ENCODE data around the gene EIF4G1.

Gene EIF4G1

DNA sequence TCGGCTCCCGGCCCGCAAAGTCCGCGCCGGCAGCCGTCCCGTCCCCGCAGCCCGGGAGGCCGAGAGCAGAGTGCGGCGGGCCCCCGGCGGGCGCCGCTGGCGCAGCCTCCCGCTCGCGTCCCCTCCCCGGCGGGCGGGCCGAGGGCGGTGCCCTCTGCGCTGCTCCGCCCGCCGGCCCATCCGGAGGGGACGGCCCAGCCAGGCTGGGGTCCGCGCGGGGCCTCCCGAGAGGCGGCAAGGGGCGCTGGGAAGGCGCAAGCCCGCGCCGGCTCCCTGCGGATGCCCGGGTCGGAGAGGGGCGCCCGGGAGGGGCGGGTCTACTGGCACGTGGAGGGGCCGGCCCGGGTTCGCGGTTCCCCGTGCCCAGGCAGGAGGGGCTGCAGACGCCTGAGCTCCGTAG, 47.1 kb downstream of the EIF4G1 start, which contains the start of the genes CLCN2 and POLR2H:
Gene CLCN2 (minus strand): TSS at position 74 of the 400 bp plus-strand sequence. CDS start 126 bp downstream, outside the sequence.
Gene POLR2H (plus strand): TSS at position 179 of the 400 bp plus-strand sequence. CDS start 1,783 bp downstream, outside the sequence.
- DNase-seq (ENCODE audit: low spot score), result peak; percentile 71
- Histone ChIP-seq H3K9ac (ENCODE audit: low read depth, low read length, poor library complexity) (peak within 1 kb of the TSS; percentile 99), H3K4ac (ENCODE audit: low read length) (peak within 1 kb of the TSS; percentile 98)

DNA sequence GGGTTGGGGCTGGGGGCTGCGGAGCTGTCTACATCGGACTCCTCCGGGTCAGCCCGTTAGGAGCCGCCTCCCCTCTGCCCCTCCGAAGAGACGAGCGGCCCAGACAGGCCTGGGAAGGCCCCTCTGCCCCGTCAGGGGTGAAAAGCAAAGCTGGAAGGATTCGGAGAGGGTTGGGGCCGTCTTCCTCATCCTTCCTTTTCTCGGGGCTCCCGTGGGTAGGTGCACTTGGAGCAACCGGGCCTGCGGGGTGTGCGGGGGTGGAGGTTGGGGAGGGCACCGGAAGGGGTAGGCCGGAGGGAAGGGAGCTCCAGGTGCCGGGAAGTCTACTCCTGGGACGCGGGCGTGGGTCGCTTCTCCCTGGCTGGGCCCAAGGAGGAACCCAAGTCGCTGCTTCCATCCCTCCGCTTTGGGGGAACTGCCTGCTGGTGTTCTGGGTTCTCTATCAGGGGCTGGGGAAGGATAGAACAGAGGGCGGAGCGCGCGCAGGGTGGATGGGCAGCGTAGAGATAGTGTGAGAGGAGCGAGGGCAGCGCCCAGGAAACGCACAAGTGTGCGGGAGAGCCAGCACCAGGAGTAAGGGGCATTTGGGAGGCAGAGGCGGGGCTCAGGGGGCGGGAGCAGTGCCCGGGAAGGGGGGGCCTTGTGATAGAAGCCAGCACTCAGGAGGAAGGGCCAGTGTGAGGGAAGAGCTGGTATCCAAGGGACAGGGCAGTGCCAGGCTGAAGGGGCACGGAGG, 47.7 kb downstream of the EIF4G1 start:
- peak overlapping the region; percentile 99 for H3K27ac ChIP-seq (replicated peaks; ENCODE audit: low read length)
- no CpG with 5 or more reads among the region's 38 CpGs for WGBS, 2 donors (ENCODE audit: extremely low coverage in 2 of 2, insufficient read length in 2 of 2, insufficient replicate concordance in 1 of 2)
- DNase-seq (ENCODE audit: low spot score), result no peak
- peaks cover 34 to 52% of the 10 kb centered on the region in 2 donors for H3K36me3 ChIP-seq (replicated peaks in 1 of 2; ENCODE audit: control insufficient read depth in 2 of 2, insufficient read depth in 2 of 2, low read length in 2 of 2)
- peak overlapping the region; percentile 87 for H3K14ac ChIP-seq (ENCODE audit: low read length)
- peak overlapping the region; percentile 98 for H2BK5ac ChIP-seq (ENCODE audit: low read length)
- peaks cover 21 to 24% of the 10 kb centered on the region in 2 donors for H3K4me1 ChIP-seq (ENCODE audit: control insufficient read depth in 2 of 2, insufficient read depth in 1 of 2, low read depth in 1 of 2, low read length in 2 of 2)
- H3K79me1 ChIP-seq (ENCODE audit: low read depth, low read length), result peaks cover 23% of the 10 kb centered on the region
- no peaks in the 10 kb centered on the region for H3K9me3 ChIP-seq (replicated peaks in 1 of 2; ENCODE audit: control insufficient read depth in 2 of 2, insufficient read depth in 1 of 2, low read depth in 1 of 2, low read length in 2 of 2)
- H3K4me3 ChIP-seq (ENCODE audit: low read length in 2 of 2), result peak overlapping the region; percentile 82 to 96
- peak overlapping the region; percentile 97 for H3K4me2 ChIP-seq (ENCODE audit: insufficient read depth, low read length, poor library complexity, severe bottlenecking)
- H3K18ac ChIP-seq (ENCODE audit: low read length), result peak overlapping the region; percentile 95
- peak overlapping the region; percentile 98 for H3K4ac ChIP-seq (ENCODE audit: low read length)
- H3K23ac ChIP-seq (ENCODE audit: low read depth, low read length, poor library complexity), result peak overlapping the region; percentile 93
- peak overlapping the region; percentile 95 for H4K91ac ChIP-seq (ENCODE audit: low read depth, low read length, poor library complexity)
- peak overlapping the region; percentile 94 for H2BK120ac ChIP-seq (ENCODE audit: low read depth, low read length)
- H3K27me3 ChIP-seq (ENCODE audit: control insufficient read depth in 3 of 3, insufficient read depth in 3 of 3, low read depth in 1 of 3, low read length in 3 of 3), result no peaks in the 10 kb centered on the region
- H2AFZ ChIP-seq (ENCODE audit: low read length), result peak overlapping the region; percentile 88
- H2AK5ac ChIP-seq (ENCODE audit: low read depth, low read length), result peak overlapping the region; percentile 99
- H4K8ac ChIP-seq (ENCODE audit: low read depth, low read length), result no peak overlapping the region
- H3K9ac ChIP-seq (ENCODE audit: low read depth, low read length, poor library complexity), result peak overlapping the region; percentile 92
- peak overlapping the region; percentile 99 for H2BK15ac ChIP-seq (ENCODE audit: low read length)
- H2BK12ac ChIP-seq (ENCODE audit: low read length), result peak overlapping the region; percentile 14

More for the DNA sequence above, 47.1 kb downstream of the EIF4G1 start, which contains the start of the genes CLCN2 and POLR2H:
- peak within 1 kb of the TSS; percentile 47 for H2BK12ac ChIP-seq (ENCODE audit: low read length)
- H3K79me1 ChIP-seq (ENCODE audit: low read depth, low read length), result peaks cover 21% of the 10 kb centered on the region
- H3K4me1 ChIP-seq (ENCODE audit: control insufficient read depth in 2 of 2, insufficient read depth in 1 of 2, low read depth in 1 of 2, low read length in 2 of 2), result peaks cover 21 to 24% of the 10 kb centered on the region in 2 donors
- H4K91ac ChIP-seq (ENCODE audit: low read depth, low read length, poor library complexity), result peak within 1 kb of the TSS; percentile 95
- WGBS, 2 donors (ENCODE audit: extremely low coverage in 2 of 2, insufficient read length in 2 of 2, insufficient replicate concordance in 1 of 2), result no CpG with 5 or more reads among the region's 56 CpGs
- peak within 1 kb of the TSS; percentile 98 for H2BK5ac ChIP-seq (ENCODE audit: low read length)
- H4K8ac ChIP-seq (ENCODE audit: low read depth, low read length), result no peak within 1 kb of the TSS
- H2AK5ac ChIP-seq (ENCODE audit: low read depth, low read length), result peak within 1 kb of the TSS; percentile 99
- H3K14ac ChIP-seq (ENCODE audit: low read length), result peak within 1 kb of the TSS; percentile 87
- H2BK120ac ChIP-seq (ENCODE audit: low read depth, low read length), result peak within 1 kb of the TSS; percentile 94
- H3K4me2 ChIP-seq (ENCODE audit: insufficient read depth, low read length, poor library complexity, severe bottlenecking), result peak within 1 kb of the TSS; percentile 97
- H2AFZ ChIP-seq (ENCODE audit: low read length), result peak within 1 kb of the TSS; percentile 88
- no peaks in the 10 kb centered on the region for H3K27me3 ChIP-seq (ENCODE audit: control insufficient read depth in 3 of 3, insufficient read depth in 3 of 3, low read depth in 1 of 3, low read length in 3 of 3)
- H3K9me3 ChIP-seq (replicated peaks in 1 of 2; ENCODE audit: control insufficient read depth in 2 of 2, insufficient read depth in 1 of 2, low read depth in 1 of 2, low read length in 2 of 2), result no peaks in the 10 kb centered on the region
- H3K23ac ChIP-seq (ENCODE audit: low read depth, low read length, poor library complexity), result peak within 1 kb of the TSS; percentile 94
- H2BK15ac ChIP-seq (ENCODE audit: low read length), result peak within 1 kb of the TSS; percentile 99
- H3K18ac ChIP-seq (ENCODE audit: low read length), result peak within 1 kb of the TSS; percentile 99
- H3K36me3 ChIP-seq (replicated peaks in 1 of 2; ENCODE audit: control insufficient read depth in 2 of 2, insufficient read depth in 2 of 2, low read length in 2 of 2), result peaks cover 34 to 52% of the 10 kb centered on the region in 2 donors
- H3K27ac ChIP-seq (replicated peaks; ENCODE audit: low read length), result peak within 1 kb of the TSS; percentile 99
- H3K4me3 ChIP-seq (ENCODE audit: low read length in 2 of 2), result peak within 1 kb of the TSS; percentile 82 to 96

DNA sequence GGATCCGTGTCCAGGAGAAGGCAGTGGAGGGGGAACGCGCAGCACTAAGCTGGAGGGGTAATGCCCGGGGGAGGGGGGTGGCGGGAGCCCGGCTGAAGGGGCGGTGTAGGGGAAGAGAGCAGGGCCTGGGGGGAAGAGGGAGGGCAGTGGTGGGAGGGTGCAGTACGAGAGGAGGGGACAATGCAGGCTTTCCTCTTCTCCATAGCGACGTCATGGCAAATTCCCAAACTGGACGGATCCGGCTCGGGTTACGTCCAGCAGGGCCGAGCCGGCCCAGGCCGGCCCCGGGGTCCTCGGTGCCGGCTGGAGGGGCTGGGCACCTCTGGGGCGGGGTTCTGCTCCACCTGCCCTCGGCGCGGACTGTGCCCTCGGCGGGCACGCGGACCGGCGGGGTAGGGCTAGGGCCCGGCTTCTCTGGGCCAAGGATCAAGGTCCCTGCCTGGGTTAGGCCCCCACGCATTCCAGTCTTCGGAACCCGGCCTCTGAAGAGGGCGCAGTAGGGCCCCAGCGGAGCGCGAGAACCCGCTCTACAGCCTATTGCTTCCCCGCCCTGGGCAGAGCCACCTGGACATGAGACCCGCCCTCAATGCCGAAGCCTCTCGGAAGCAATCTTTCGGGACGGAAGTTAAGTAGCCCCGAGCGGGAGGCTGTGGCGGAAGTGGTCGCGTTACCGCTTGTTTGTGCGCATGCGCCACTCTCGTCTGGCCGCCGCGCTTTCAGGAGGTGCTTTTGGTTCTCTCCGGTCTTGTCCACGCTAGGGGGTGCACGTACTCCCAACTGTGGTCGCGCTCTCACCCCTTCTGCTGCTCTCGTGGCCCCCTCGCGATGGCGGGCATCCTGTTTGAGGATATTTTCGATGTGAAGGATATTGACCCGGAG, 48.5 kb downstream of the EIF4G1 start:
- peaks cover 21 to 24% of the 10 kb centered on the region in 2 donors for H3K4me1 ChIP-seq (ENCODE audit: control insufficient read depth in 2 of 2, insufficient read depth in 1 of 2, low read depth in 1 of 2, low read length in 2 of 2)
- H2BK120ac ChIP-seq (ENCODE audit: low read depth, low read length), result peak overlapping the region; percentile 94
- peak overlapping the region; percentile 98 for H3K4ac ChIP-seq (ENCODE audit: low read length)
- H3K9ac ChIP-seq (ENCODE audit: low read depth, low read length, poor library complexity), result peak overlapping the region; percentile 92
- H3K4me3 ChIP-seq (ENCODE audit: low read length in 2 of 2), result peak overlapping the region; percentile 82 to 96
- no peaks in the 10 kb centered on the region for H3K27me3 ChIP-seq (ENCODE audit: control insufficient read depth in 3 of 3, insufficient read depth in 3 of 3, low read depth in 1 of 3, low read length in 3 of 3)
- peak overlapping the region; percentile 99 for H3K27ac ChIP-seq (replicated peaks; ENCODE audit: low read length)
- peak overlapping the region; percentile 97 for H3K4me2 ChIP-seq (ENCODE audit: insufficient read depth, low read length, poor library complexity, severe bottlenecking)
- H3K18ac ChIP-seq (ENCODE audit: low read length), result peak overlapping the region; percentile 100
- peak overlapping the region; percentile 94 for H3K23ac ChIP-seq (ENCODE audit: low read depth, low read length, poor library complexity)
- peaks cover 23% of the 10 kb centered on the region for H3K79me1 ChIP-seq (ENCODE audit: low read depth, low read length)
- peak; percentile 96 for DNase-seq (ENCODE audit: low spot score)
- H2BK12ac ChIP-seq (ENCODE audit: low read length), result no peak overlapping the region
- H2BK15ac ChIP-seq (ENCODE audit: low read length), result peak overlapping the region; percentile 99
- H3K36me3 ChIP-seq (replicated peaks in 1 of 2; ENCODE audit: control insufficient read depth in 2 of 2, insufficient read depth in 2 of 2, low read length in 2 of 2), result peaks cover 28 to 50% of the 10 kb centered on the region in 2 donors
- H3K14ac ChIP-seq (ENCODE audit: low read length), result peak overlapping the region; percentile 98
- H4K8ac ChIP-seq (ENCODE audit: low read depth, low read length), result peak overlapping the region; percentile 72
- WGBS, 2 donors (ENCODE audit: extremely low coverage in 2 of 2, insufficient read length in 2 of 2, insufficient replicate concordance in 1 of 2), result no CpG with 5 or more reads among the region's 68 CpGs
- peak overlapping the region; percentile 88 for H2AFZ ChIP-seq (ENCODE audit: low read length)
- peak overlapping the region; percentile 95 for H4K91ac ChIP-seq (ENCODE audit: low read depth, low read length, poor library complexity)
- no peaks in the 10 kb centered on the region for H3K9me3 ChIP-seq (replicated peaks in 1 of 2; ENCODE audit: control insufficient read depth in 2 of 2, insufficient read depth in 1 of 2, low read depth in 1 of 2, low read length in 2 of 2)
- H2AK5ac ChIP-seq (ENCODE audit: low read depth, low read length), result peak overlapping the region; percentile 99
- H2BK5ac ChIP-seq (ENCODE audit: low read length), result peak overlapping the region; percentile 98
